Type B pancreatic cell (in vitro differentiated cells): ENCODE data around the gene KPNA6. TPM values are rescaled to one million over a fixed set of nuclear protein-coding genes. Genes with fewer than 3 reads are reported as not detected.
"Not testable (repeated sequence)": the region's sequence is repeated elsewhere in the genome, so short reads cannot be mapped to it uniquely, and the experiment has no call there.

Experiments
- DNase-seq: peaks from one replicate; pipeline ENCODE4 v3.0.0; 2021; ENCODE audit warnings: mixed read lengths; ENCODE audit not compliant: unreplicated experiment; ENCODE audit errors: extremely low spot score
- H3K27ac Mint-ChIP-seq: 2 replicates; pipeline ENCODE4 v1.8.0; 2021; ENCODE audit warnings: mild to moderate bottlenecking, mixed read lengths
- H3K27me3 Mint-ChIP-seq: 2 replicates; pipeline ENCODE4 v1.8.0; 2021; ENCODE audit warnings: mixed read lengths
- H3K36me3 Mint-ChIP-seq: 2 replicates; pipeline ENCODE4 v1.8.0; 2021; ENCODE audit warnings: mixed read lengths
- H3K4me1 Mint-ChIP-seq: one replicate; pipeline ENCODE4 v1.8.0; 2021; ENCODE audit warnings: mixed read lengths; ENCODE audit not compliant: unreplicated experiment
- H3K4me3 Mint-ChIP-seq: 2 replicates; pipeline ENCODE4 v1.8.0; 2021; ENCODE audit warnings: mild to moderate bottlenecking, mixed read lengths
- H3K9me3 Mint-ChIP-seq: 2 replicates; pipeline ENCODE4 v1.8.0; 2021; ENCODE audit warnings: mixed read lengths
- total RNA-seq: library from RNA; stranded (reverse); gene quantifications from 2 replicates; pipeline ENCODE4 v1.2.1, GENCODE V29; 2021; ENCODE audit warnings: low replicate concordance
- TF ChIP-seq, protein P1 (sequence below): fragments of 200-600 bp; sonication (generic); conservative IDR thresholded peaks from 2 replicates; pipeline ENCODE4 v1.5.0; 2021; ENCODE audit warnings: antibody characterized with exemption, mild to moderate bottlenecking

The KPNA6 gene
- total RNA-seq, 1 donor from 2014 or later: 76.2 TPM

DNA sequence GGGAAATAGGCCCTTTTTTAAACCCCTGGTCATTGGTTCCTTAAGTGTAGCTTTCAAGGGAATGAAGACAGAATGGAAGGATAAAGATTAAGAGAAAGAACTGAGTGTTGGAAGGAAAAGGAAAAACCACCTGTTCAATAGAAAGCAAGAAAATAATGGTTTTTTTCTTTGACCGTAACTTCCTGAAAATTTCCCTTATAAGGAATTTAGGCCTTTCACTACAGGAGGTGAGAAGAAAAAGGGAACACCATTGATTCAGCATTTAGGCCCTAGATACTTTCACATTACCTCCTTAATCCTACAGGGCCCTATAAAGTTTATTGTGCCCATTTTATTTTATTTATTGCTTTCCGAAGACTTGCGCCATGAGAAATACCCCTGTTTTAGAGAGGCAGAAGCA lies 18.9 kb downstream of the KPNA6 start:
- no peak for DNase-seq
- Mint-ChIP-seq H3K36me3 (peaks cover 3% of the 10 kb centered on the region), H3K9me3 (no peaks in the 10 kb centered on the region), H3K4me3 (no peak overlapping the region), H3K27me3 (no peaks in the 10 kb centered on the region), H3K4me1 (peaks cover 31% of the 10 kb centered on the region), H3K27ac (no peak overlapping the region)
- TF ChIP-seq, protein P1, sequence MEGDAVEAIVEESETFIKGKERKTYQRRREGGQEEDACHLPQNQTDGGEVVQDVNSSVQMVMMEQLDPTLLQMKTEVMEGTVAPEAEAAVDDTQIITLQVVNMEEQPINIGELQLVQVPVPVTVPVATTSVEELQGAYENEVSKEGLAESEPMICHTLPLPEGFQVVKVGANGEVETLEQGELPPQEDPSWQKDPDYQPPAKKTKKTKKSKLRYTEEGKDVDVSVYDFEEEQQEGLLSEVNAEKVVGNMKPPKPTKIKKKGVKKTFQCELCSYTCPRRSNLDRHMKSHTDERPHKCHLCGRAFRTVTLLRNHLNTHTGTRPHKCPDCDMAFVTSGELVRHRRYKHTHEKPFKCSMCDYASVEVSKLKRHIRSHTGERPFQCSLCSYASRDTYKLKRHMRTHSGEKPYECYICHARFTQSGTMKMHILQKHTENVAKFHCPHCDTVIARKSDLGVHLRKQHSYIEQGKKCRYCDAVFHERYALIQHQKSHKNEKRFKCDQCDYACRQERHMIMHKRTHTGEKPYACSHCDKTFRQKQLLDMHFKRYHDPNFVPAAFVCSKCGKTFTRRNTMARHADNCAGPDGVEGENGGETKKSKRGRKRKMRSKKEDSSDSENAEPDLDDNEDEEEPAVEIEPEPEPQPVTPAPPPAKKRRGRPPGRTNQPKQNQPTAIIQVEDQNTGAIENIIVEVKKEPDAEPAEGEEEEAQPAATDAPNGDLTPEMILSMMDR: no peak

DNA sequence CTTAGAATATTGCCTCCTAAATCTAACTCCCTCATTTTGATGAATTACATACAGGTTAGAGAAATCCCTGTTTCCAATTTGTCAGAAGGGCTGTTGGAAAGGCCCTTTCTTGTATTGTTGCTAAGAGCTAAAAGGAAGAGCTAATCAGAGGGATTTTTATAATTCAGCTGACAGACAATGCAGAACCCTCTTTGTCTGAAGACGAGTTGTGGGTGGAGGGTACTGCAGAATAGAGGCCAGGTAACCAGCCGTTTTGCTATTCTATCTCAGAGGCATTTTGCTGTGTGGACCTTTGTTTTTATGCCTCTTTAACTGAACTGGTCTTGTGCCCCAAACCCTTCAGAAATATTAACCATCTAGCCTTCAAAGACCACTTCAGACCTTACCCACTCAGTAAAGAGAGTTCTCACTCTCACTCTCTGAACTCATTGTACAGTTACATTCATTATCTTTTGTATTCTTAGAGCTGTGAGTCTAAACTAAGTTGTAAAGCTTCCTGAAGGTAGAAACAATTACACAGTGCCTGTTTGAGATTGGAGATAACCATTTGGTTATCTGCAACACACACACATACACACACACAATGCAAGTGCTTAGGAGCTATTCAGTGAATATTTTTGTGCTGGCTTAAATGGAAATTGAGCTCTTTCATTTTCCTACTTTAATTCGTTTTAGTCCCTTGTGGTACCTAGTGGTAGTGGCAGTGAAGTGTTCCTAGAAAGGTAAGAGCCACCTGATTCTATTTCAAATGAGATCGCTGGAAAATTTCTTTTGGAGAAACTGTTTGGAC lies 19.7 kb downstream of the KPNA6 start:
- H3K27ac Mint-ChIP-seq: no peak overlapping the region
- TF ChIP-seq, protein P1: peak; percentile 58
- H3K27me3 Mint-ChIP-seq: no peaks in the 10 kb centered on the region
- H3K4me3 Mint-ChIP-seq: no peak overlapping the region
- H3K9me3 Mint-ChIP-seq: no peaks in the 10 kb centered on the region
- H3K36me3 Mint-ChIP-seq: peaks cover 3% of the 10 kb centered on the region
- peaks cover 27% of the 10 kb centered on the region for H3K4me1 Mint-ChIP-seq
- DNase-seq: no peak

DNA sequence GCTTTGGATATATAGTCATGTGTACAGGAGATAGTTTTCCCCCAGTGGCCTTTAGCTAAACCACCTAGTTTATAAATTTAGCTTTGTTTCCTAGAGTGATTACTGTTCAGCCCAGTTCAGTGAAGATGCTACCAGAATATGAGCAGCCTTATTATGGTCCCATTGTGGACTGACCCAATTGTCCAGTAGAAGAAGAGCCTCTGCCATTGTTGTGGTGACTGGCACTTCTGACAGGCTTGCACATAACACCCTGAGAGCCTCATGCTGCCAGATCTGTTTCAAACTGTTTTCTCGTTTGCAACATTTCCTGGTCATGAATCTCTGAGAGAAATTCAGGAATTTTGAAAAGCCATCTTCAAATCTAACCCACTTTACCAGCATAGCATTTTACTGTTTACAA lies 20.6 kb downstream of the KPNA6 start:
- Mint-ChIP-seq H3K27me3 (no peaks in the 10 kb centered on the region), H3K4me1 (peaks cover 26% of the 10 kb centered on the region), H3K36me3 (peaks cover 5% of the 10 kb centered on the region), H3K27ac (no peak overlapping the region), H3K9me3 (no peaks in the 10 kb centered on the region), H3K4me3 (no peak overlapping the region)
- no peak for DNase-seq
- TF ChIP-seq, protein P1: no peak

DNA sequence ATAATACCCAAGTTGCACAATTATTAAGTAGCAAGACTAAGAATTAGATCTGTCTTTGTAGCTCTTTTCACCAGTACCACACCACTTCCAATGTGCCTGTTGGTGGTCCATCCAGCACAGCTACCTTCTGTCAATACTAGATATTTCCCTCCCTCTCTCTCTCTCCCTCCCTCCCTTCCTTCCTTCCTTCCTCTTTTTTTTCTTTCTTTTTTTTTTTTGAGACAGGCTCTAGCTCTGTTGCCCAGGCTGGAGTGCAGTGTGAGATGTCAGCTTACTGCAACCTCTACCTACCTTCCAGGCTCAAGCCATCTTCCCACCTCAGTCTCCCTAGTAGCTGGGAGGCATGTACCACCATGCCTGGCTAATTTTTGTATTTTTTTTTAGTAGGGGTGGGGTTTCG lies 21.1 kb downstream of the KPNA6 start:
- no peak overlapping the region for H3K27ac Mint-ChIP-seq
- H3K27me3 Mint-ChIP-seq: no peaks in the 10 kb centered on the region
- DNase-seq: no peak
- H3K36me3 Mint-ChIP-seq: peaks cover 8% of the 10 kb centered on the region
- TF ChIP-seq, protein P1: no peak
- H3K4me3 Mint-ChIP-seq: no peak overlapping the region
- peaks cover 28% of the 10 kb centered on the region for H3K4me1 Mint-ChIP-seq
- H3K9me3 Mint-ChIP-seq: no peaks in the 10 kb centered on the region

DNA sequence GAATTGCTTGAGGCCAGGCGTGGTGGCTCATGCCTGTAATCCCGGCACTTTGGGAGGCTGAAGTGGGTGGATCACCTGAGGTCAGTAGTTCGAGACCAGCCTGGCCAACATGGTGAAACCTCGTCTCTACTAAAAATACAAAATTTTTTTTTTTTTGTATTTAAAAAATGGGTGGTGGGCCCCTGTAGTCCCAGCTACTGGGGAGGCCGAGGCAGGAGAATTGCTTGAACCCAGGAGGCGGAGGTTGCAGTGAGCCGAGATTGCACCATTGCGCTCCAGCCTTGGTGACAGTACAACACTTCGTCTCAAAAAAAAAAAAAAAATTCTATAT lies 26.1 kb downstream of the KPNA6 start:
- H3K36me3 Mint-ChIP-seq, H3K9me3 Mint-ChIP-seq, H3K4me3 Mint-ChIP-seq, DNase-seq, H3K27me3 Mint-ChIP-seq: not testable (repeated sequence)
- peaks cover 18% of the 10 kb centered on the region for H3K4me1 Mint-ChIP-seq
- H3K27ac Mint-ChIP-seq: peak overlapping the region; percentile 95

DNA sequence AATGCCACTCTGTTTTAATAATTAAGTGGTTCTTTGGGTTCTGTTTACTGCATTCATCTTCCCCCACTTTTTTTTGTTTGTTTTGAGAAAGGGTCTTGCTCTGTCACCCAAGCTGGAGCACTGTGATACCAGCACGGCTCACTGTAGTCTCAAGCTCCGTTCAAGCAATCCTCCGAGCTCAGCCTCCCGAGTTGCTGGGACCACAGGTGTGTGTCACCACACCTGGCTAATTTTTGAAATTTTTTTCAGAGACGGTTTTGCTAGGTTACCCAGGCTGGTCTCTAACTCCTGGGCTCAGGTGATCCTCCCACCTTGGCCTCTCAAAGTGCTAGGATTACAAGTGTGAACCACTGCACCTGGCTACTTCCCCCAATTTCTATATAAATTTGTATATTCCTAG lies 29.3 kb downstream of the KPNA6 start:
- Mint-ChIP-seq H3K4me3 (no peak overlapping the region), H3K27ac (peak overlapping the region; percentile 55), H3K27me3 (no peaks in the 10 kb centered on the region), H3K9me3 (no peaks in the 10 kb centered on the region), H3K4me1 (peaks cover 21% of the 10 kb centered on the region), H3K36me3 (peaks cover 8% of the 10 kb centered on the region)
- TF ChIP-seq, protein P1: no peak
- DNase-seq: no peak
